SU-DHL-6 (cell line): ENCODE data around the gene VKORC1L1.
"Not testable (repeated sequence)": the region's sequence is repeated elsewhere in the genome, so short reads cannot be mapped to it uniquely, and the experiment has no call there.

Experiments
- H2AFZ ChIP-seq: fragments of 200-600 bp; sonication (generic); 2 replicates; pipeline ENCODE4 v1.6.1; 2014; ENCODE audit warnings: low read depth, mild to moderate bottlenecking, moderate library complexity, mixed read lengths, antibody characterized with exemption, low read length; ENCODE audit not compliant: severe bottlenecking
- H3F3A ChIP-seq: fragments of 200-600 bp; shearing (Covaris generic); 2 replicates; pipeline ENCODE4 v1.6.0; 2016; ENCODE audit warnings: antibody characterized with exemption, mild to moderate bottlenecking; ENCODE audit not compliant: insufficient read depth
- H3K27ac ChIP-seq: fragments of 200-600 bp; sonication (generic); 2 replicates; pipeline ENCODE4 v1.5.1; 2016; ENCODE audit warnings: low read depth, mild to moderate bottlenecking, low read length, moderate library complexity, mixed read lengths
- H3K27me3 ChIP-seq: fragments of 200-600 bp; sonication (generic), shearing (Covaris generic); 2 replicates; pipeline ENCODE4 v1.6.0; 2014; ENCODE audit warnings: mild to moderate bottlenecking, low read length
- H3K36me3 ChIP-seq: fragments of 200-600 bp; sonication (generic); 2 replicates; pipeline ENCODE4 v1.6.1; 2014; ENCODE audit warnings: mild to moderate bottlenecking, low read length, mixed read lengths
- H3K4me2 ChIP-seq: fragments of 300-600, 200-600 bp; shearing (Covaris generic), sonication (generic); 2 replicates; pipeline ENCODE4 v1.6.0; 2014; ENCODE audit warnings: low read length, low read depth, mild to moderate bottlenecking; ENCODE audit not compliant: poor library complexity, severe bottlenecking
- H3K4me3 ChIP-seq: fragments of 200-600 bp; sonication (generic); 2 replicates; pipeline ENCODE4 v1.5.1; 2014; ENCODE audit warnings: antibody characterized with exemption, low read length, mild to moderate bottlenecking, mixed read lengths; ENCODE audit not compliant: insufficient read depth, poor library complexity, severe bottlenecking
- H3K79me2 ChIP-seq: fragments of 200-600 bp; sonication (generic); 2 replicates; pipeline ENCODE4 v1.6.1; 2014; ENCODE audit warnings: mild to moderate bottlenecking, low read length, moderate library complexity; ENCODE audit not compliant: insufficient read depth
- H3K9ac ChIP-seq: fragments of 200-600 bp; sonication (generic); 2 replicates; pipeline ENCODE4 v1.7.0; 2014; ENCODE audit warnings: mild to moderate bottlenecking, low read length
- H3K9me2 ChIP-seq: fragments of 200-600 bp; sonication (generic); replicated peaks from 2 replicates; pipeline ENCODE4 v1.6.1; 2014; ENCODE audit warnings: low read length; ENCODE audit not compliant: insufficient read depth
- H3K9me3 ChIP-seq: fragments of 200-600 bp; sonication (generic); 2 replicates; pipeline ENCODE4 v1.6.1; 2014; ENCODE audit warnings: low read length, mixed read lengths; ENCODE audit not compliant: insufficient read depth
- H4K20me1 ChIP-seq: fragments of 200-600 bp; sonication (generic); 2 replicates; pipeline ENCODE4 v1.6.1; 2014; ENCODE audit warnings: low read depth, mild to moderate bottlenecking, antibody characterized with exemption, low read length, moderate library complexity, mixed read lengths
- CTCF ChIP-seq: fragments of 200-600 bp; sonication (generic); IDR thresholded peaks from one replicate; pipeline ENCODE4 v1.5.1; 2017; ENCODE audit warnings: antibody characterized with exemption, mild to moderate bottlenecking, low read length, moderate library complexity; ENCODE audit not compliant: insufficient read depth, poor library complexity, severe bottlenecking
- EZH2phosphoT487 ChIP-seq: fragments of 200-600 bp; sonication (generic), shearing (Covaris generic); conservative IDR thresholded peaks from 2 replicates; pipeline ENCODE4 v1.6.1; 2018; ENCODE audit warnings: mild to moderate bottlenecking, antibody characterized with exemption, low read length, moderate library complexity, mixed read lengths

The VKORC1L1 gene

GRCh38 chr7:65872776-65873581, at the start of gene VKORC1L1:
Gene VKORC1L1, plus strand, starts transcription at chr7:65873074. Its CDS starts 298 bp downstream, at chr7:65873372.
- Histone ChIP-seq H3K27ac (peak within 1 kb of the TSS; percentile 63), H3K79me2 (peaks cover 42% of the 10 kb centered on the region), H2AFZ (peak within 1 kb of the TSS; percentile 90), H3K9me2 (no peaks in the 10 kb centered on the region), H3K27me3 (no peaks in the 10 kb centered on the region), H3K9me3 (no peaks in the 10 kb centered on the region), H3K9ac (peak within 1 kb of the TSS; percentile 76), H3K4me3 (peak within 1 kb of the TSS; percentile 82), H4K20me1 (no peaks in the 10 kb centered on the region), H3K36me3 (no peaks in the 10 kb centered on the region), H3K4me2 (peak within 1 kb of the TSS; percentile 57), H3F3A (no peaks in the 10 kb centered on the region)
- TF ChIP-seq EZH2phosphoT487: no peak
- TF ChIP-seq CTCF: no peak

GRCh38 chr7:65827366-65827765, 45.5 kb upstream of the VKORC1L1 start:
- Histone ChIP-seq H3K79me2 (no peaks in the 10 kb centered on the region), H3K9ac (no peak overlapping the region), H3K4me2 (no peak overlapping the region), H3K4me3 (no peak overlapping the region), H3K9me2 (no peaks in the 10 kb centered on the region), H2AFZ (no peak overlapping the region), H3K27me3 (no peaks in the 10 kb centered on the region), H3K27ac (no peak overlapping the region), H3K36me3 (no peaks in the 10 kb centered on the region), H3F3A (no peaks in the 10 kb centered on the region), H3K9me3 (no peaks in the 10 kb centered on the region), H4K20me1 (no peaks in the 10 kb centered on the region)
- TF ChIP-seq CTCF (no peak), EZH2phosphoT487 (no peak)

GRCh38 chr7:65832281-65832680, 40.6 kb upstream of the VKORC1L1 start:
- no peaks in the 10 kb centered on the region for H3K36me3 ChIP-seq
- H3K27ac ChIP-seq: no peak overlapping the region
- no peak overlapping the region for H3K4me3 ChIP-seq
- no peaks in the 10 kb centered on the region for H3K79me2 ChIP-seq
- no peak for TF ChIP-seq EZH2phosphoT487
- no peak for TF ChIP-seq CTCF
- no peaks in the 10 kb centered on the region for H3F3A ChIP-seq
- no peak overlapping the region for H3K9ac ChIP-seq
- no peaks in the 10 kb centered on the region for H3K27me3 ChIP-seq
- H4K20me1 ChIP-seq: no peaks in the 10 kb centered on the region
- no peaks in the 10 kb centered on the region for H3K9me2 ChIP-seq
- H2AFZ ChIP-seq: no peak overlapping the region
- no peaks in the 10 kb centered on the region for H3K9me3 ChIP-seq
- H3K4me2 ChIP-seq: no peak overlapping the region

GRCh38 chr7:65836684-65837083, 36.2 kb upstream of the VKORC1L1 start:
- not testable (repeated sequence) for H3K27ac ChIP-seq, H3K4me2 ChIP-seq, H3K4me3 ChIP-seq, H3K27me3 ChIP-seq, H4K20me1 ChIP-seq, H3F3A ChIP-seq, H3K36me3 ChIP-seq, H3K9me3 ChIP-seq, H3K79me2 ChIP-seq, H3K9ac ChIP-seq, H3K9me2 ChIP-seq, H2AFZ ChIP-seq

- H3K27me3 ChIP-seq, H3K9me3 ChIP-seq, H3K9ac ChIP-seq, H2AFZ ChIP-seq, H3K36me3 ChIP-seq, H3F3A ChIP-seq, H3K4me3 ChIP-seq, H4K20me1 ChIP-seq, H3K79me2 ChIP-seq, H3K9me2 ChIP-seq, H3K4me2 ChIP-seq, H3K27ac ChIP-seq: not testable (repeated sequence)
These were observed 35.3 kb upstream of the VKORC1L1 start for GRCh38 chr7:65837541-65837956.
